Gastrocnemius medialis (tissue), 4 donors: Measurements from ENCODE around the gene VAMP4.

Source experiments
- POLR2A ChIP-seq, 2 donors: fragments of 450-650 bp; IDR thresholded peaks; one replicate each; pipeline ENCODE4 v1.6.1; 2017; ENCODE audit warnings: antibody characterized with exemption in 2 of 2, mild to moderate bottlenecking in 2 of 2, moderate library complexity in 2 of 2
- TF ChIP-seq, protein P1 (sequence below), 5 experiments: fragments of 450-650 bp in 3 of 5; fragments of 200-600 bp in 2 of 5; sonication (generic) in 2 of 5; IDR thresholded peaks in 4 of 5; conservative IDR thresholded peaks in 1 of 5; 1 replicate in 4 of 5; 2 replicates in 1 of 5; pipeline ENCODE4 v1.5.1; 2016 to 2019; ENCODE audit warnings: antibody characterized with exemption in 5 of 5, mild to moderate bottlenecking in 3 of 5, moderate library complexity in 3 of 5

DNA sequence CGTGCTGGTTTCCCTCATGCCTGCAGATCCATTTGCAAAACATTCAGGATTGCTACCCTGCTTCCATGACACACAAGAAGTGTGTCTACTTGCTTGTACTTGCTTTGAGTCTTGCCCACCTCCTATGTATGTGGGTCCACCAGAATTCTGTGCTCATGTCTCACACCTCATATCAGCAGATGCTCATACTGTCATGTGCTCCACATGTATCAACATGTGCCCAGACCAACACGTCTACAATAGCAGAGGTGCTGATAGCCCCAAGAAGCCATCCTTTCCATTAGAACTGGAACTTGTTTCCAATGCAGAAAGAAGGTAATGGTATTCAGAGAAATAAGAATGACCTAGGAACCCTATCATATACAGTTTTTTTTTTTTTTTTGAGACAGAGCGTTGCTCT is 61.5 kb downstream of the VAMP4 start:
- no peak for TF ChIP-seq POLR2A (IDR thresholded peaks at IDR 0.05)
- TF ChIP-seq, protein P1, sequence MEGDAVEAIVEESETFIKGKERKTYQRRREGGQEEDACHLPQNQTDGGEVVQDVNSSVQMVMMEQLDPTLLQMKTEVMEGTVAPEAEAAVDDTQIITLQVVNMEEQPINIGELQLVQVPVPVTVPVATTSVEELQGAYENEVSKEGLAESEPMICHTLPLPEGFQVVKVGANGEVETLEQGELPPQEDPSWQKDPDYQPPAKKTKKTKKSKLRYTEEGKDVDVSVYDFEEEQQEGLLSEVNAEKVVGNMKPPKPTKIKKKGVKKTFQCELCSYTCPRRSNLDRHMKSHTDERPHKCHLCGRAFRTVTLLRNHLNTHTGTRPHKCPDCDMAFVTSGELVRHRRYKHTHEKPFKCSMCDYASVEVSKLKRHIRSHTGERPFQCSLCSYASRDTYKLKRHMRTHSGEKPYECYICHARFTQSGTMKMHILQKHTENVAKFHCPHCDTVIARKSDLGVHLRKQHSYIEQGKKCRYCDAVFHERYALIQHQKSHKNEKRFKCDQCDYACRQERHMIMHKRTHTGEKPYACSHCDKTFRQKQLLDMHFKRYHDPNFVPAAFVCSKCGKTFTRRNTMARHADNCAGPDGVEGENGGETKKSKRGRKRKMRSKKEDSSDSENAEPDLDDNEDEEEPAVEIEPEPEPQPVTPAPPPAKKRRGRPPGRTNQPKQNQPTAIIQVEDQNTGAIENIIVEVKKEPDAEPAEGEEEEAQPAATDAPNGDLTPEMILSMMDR (IDR thresholded peaks at IDR 0.05 in 4 of 5, conservative IDR thresholded peaks at IDR 0.05 in 1 of 5): no peak
